Hepatocyte (in vitro differentiated cells): ENCODE data around the gene PTPN6. TPM values are rescaled to one million over a fixed set of nuclear protein-coding genes. Genes with fewer than 3 reads are reported as not detected.
A peak's percentile ranks its signal among the peaks of the same experiment; 100 is the strongest.

Source experiments
- DNase-seq: peaks from one replicate; pipeline ENCODE4 v3.0.0-alpha.2; 2016; ENCODE audit warnings: low spot score
- H2AFZ ChIP-seq: fragments of 200-600 bp; sonication (generic); 2 replicates; pipeline ENCODE4 v1.6.0; 2016; ENCODE audit warnings: antibody characterized with exemption, mild to moderate bottlenecking
- H3K27ac ChIP-seq: fragments of 200-600 bp; sonication (generic); 2 replicates; pipeline ENCODE4 v1.5.1; 2016; ENCODE audit warnings: mild to moderate bottlenecking
- H3K27me3 ChIP-seq: fragments of 200-600 bp; sonication (generic); 2 replicates; pipeline ENCODE4 v1.6.1; 2016
- H3K36me3 ChIP-seq: fragments of 200-600 bp; sonication (generic); replicated peaks from 2 replicates; pipeline ENCODE4 v1.5.1; 2016; ENCODE audit warnings: low read depth; ENCODE audit not compliant: insufficient read depth
- H3K4me1 ChIP-seq: fragments of 200-600 bp; sonication (generic); 2 replicates; pipeline ENCODE4 v1.5.1; 2016; ENCODE audit warnings: mild to moderate bottlenecking, moderate library complexity; ENCODE audit not compliant: insufficient read depth
- H3K4me2 ChIP-seq: fragments of 200-600 bp; sonication (generic); 2 replicates; pipeline ENCODE4 v1.6.0; 2016
- H3K4me3 ChIP-seq: fragments of 200-600 bp; sonication (generic); 2 replicates; pipeline ENCODE4 v1.5.1; 2016; ENCODE audit warnings: mild to moderate bottlenecking
- H3K79me2 ChIP-seq: fragments of 200-600 bp; sonication (generic); 2 replicates; pipeline ENCODE4 v1.6.0; 2017; ENCODE audit warnings: mild to moderate bottlenecking
- H3K9me2 ChIP-seq: fragments of 200-600 bp; sonication (generic); replicated peaks from 2 replicates; pipeline ENCODE4 v1.6.0; 2017; ENCODE audit warnings: mild to moderate bottlenecking; ENCODE audit not compliant: insufficient read depth
- H3K9me3 ChIP-seq: fragments of 200-600 bp; sonication (generic); 2 replicates; pipeline ENCODE4 v1.5.1; 2016; ENCODE audit warnings: low read depth, mild to moderate bottlenecking
- H4K20me1 ChIP-seq: fragments of 200-600 bp; sonication (generic); 2 replicates; pipeline ENCODE4 v1.6.0; 2016; ENCODE audit warnings: mild to moderate bottlenecking; ENCODE audit not compliant: insufficient read depth, poor library complexity, severe bottlenecking
- EZH2 ChIP-seq: fragments of 200-600 bp; sonication (generic); IDR thresholded peaks from 2 replicates; pipeline ENCODE4 v1.6.1; 2016; ENCODE audit warnings: antibody characterized with exemption, mild to moderate bottlenecking, borderline replicate concordance
- EZH2phosphoT487 ChIP-seq: fragments of 200-600 bp; sonication (generic); IDR thresholded peaks from one replicate; pipeline ENCODE4 v1.6.1; 2018; ENCODE audit warnings: antibody characterized with exemption, mild to moderate bottlenecking, low read depth, moderate library complexity; ENCODE audit not compliant: unreplicated experiment, severe bottlenecking
- WGBS: methylation state at CpG from one replicate; pipeline ENCODE4 v1.1.6; 2016; ENCODE audit warnings: low lambda C conversion rate; ENCODE audit errors: missing lambda C conversion rate; 5-methylcytosine and 5-hydroxymethylcytosine counted together
- polyA plus RNA-seq: library from polyadenylated mRNA; unstranded; fragments of >200 nt; fragmentation: Nextera tagmentation; extraction: Ambion mirVana; gene quantifications from 2 replicates; pipeline ENCODE4 v1.2.1, GENCODE V29; 2016
- total RNA-seq: library from RNA; depleted of rRNA; stranded (reverse); fragments of >200 nt; gene quantifications from 2 replicates; pipeline ENCODE4 v1.2.3, GENCODE V29; 2014
- TF ChIP-seq, protein P1 (sequence below): fragments of 200-600 bp; sonication (generic); IDR thresholded peaks from 2 replicates; pipeline ENCODE4 v1.5.1; 2016; ENCODE audit warnings: antibody characterized with exemption, mild to moderate bottlenecking; ENCODE audit not compliant: poor library complexity

Gene PTPN6
- total and polyA plus RNA-seq, 2 experiments from 2014 or later, result 14.5 to 20.8 TPM

DNA sequence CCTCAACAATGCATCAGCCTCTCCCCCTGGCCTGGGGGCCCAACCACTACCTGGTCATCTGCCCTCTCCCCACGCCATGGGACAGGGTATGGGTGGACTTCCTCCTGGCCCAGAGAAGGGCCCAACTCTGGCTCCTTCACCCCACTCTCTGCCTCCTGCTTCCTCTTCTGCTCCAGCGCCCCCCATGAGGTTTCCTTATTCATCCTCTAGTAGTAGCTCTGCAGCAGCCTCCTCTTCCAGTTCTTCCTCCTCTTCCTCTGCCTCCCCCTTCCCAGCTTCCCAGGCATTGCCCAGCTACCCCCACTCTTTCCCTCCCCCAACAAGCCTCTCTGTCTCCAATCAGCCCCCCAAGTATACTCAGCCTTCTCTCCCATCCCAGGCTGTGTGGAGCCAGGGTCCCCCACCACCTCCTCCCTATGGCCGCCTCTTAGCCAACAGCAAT lies 14.9 kb upstream of the PTPN6 start:
- no peak overlapping the region for H3K4me2 ChIP-seq
- H3K4me1 ChIP-seq, result peaks cover 28% of the 10 kb centered on the region
- H3K79me2 ChIP-seq, result peaks cover 62% of the 10 kb centered on the region
- no peak overlapping the region for H3K27ac ChIP-seq
- TF ChIP-seq, protein P1, sequence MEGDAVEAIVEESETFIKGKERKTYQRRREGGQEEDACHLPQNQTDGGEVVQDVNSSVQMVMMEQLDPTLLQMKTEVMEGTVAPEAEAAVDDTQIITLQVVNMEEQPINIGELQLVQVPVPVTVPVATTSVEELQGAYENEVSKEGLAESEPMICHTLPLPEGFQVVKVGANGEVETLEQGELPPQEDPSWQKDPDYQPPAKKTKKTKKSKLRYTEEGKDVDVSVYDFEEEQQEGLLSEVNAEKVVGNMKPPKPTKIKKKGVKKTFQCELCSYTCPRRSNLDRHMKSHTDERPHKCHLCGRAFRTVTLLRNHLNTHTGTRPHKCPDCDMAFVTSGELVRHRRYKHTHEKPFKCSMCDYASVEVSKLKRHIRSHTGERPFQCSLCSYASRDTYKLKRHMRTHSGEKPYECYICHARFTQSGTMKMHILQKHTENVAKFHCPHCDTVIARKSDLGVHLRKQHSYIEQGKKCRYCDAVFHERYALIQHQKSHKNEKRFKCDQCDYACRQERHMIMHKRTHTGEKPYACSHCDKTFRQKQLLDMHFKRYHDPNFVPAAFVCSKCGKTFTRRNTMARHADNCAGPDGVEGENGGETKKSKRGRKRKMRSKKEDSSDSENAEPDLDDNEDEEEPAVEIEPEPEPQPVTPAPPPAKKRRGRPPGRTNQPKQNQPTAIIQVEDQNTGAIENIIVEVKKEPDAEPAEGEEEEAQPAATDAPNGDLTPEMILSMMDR, result no peak
- no peak for TF ChIP-seq EZH2
- no peak for TF ChIP-seq EZH2phosphoT487
- no peaks in the 10 kb centered on the region for H3K36me3 ChIP-seq
- peaks cover 30% of the 10 kb centered on the region for H4K20me1 ChIP-seq
- H2AFZ ChIP-seq, result no peak overlapping the region
- 92% methylated on average over 3 of the region's 3 CpGs for WGBS
- no peaks in the 10 kb centered on the region for H3K27me3 ChIP-seq
- H3K9me2 ChIP-seq, result no peaks in the 10 kb centered on the region
- no peak for DNase-seq
- H3K4me3 ChIP-seq, result no peak overlapping the region
- H3K9me3 ChIP-seq, result no peaks in the 10 kb centered on the region

DNA sequence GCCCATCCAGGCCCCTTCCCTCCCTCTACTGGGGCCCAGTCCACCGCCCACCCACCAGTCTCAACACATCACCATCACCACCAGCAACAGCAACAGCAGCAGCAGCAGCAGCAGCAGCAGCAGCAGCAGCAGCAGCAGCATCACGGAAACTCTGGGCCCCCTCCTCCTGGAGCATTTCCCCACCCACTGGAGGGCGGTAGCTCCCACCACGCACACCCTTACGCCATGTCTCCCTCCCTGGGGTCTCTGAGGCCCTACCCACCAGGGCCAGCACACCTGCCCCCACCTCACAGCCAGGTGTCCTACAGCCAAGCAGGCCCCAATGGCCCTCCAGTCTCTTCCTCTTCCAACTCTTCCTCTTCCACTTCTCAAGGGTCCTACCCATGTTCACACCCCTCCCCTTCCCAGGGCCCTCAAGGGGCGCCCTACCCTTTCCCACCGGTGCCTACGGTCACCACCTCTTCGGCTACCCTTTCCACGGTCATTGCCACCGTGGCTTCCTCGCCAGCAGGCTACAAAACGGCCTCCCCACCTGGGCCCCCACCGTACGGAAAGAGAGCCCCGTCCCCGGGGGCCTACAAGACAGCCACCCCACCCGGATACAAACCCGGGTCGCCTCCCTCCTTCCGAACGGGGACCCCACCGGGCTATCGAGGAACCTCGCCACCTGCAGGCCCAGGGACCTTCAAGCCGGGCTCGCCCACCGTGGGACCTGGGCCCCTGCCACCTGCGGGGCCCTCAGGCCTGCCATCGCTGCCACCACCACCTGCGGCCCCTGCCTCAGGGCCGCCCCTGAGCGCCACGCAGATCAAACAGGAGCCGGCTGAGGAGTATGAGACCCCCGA lies 14.3 kb upstream of the PTPN6 start:
- no peaks in the 10 kb centered on the region for H3K9me2 ChIP-seq
- peak overlapping the region; percentile 82 for H3K27ac ChIP-seq
- no peaks in the 10 kb centered on the region for H3K36me3 ChIP-seq
- H3K4me1 ChIP-seq, result peaks cover 28% of the 10 kb centered on the region
- peak overlapping the region; percentile 10 for H3K4me3 ChIP-seq
- no peaks in the 10 kb centered on the region for H3K27me3 ChIP-seq
- no peak for DNase-seq
- peaks cover 24% of the 10 kb centered on the region for H4K20me1 ChIP-seq
- H3K4me2 ChIP-seq, result peak overlapping the region; percentile 88
- TF ChIP-seq EZH2, result no peak
- TF ChIP-seq EZH2phosphoT487, result no peak
- TF ChIP-seq, protein P1, result no peak
- H3K79me2 ChIP-seq, result peaks cover 56% of the 10 kb centered on the region
- no peak overlapping the region for H2AFZ ChIP-seq
- no peaks in the 10 kb centered on the region for H3K9me3 ChIP-seq
- 77% methylated on average over 26 of the region's 36 CpGs for WGBS

GRCh38 chr12:6937481-6938352 lies 13.4 kb upstream of the PTPN6 start:
- Histone ChIP-seq H3K36me3 (no peaks in the 10 kb centered on the region), H3K9me2 (no peaks in the 10 kb centered on the region), H3K4me2 (peak overlapping the region; percentile 88), H3K27ac (peak overlapping the region; percentile 82), H3K4me1 (peaks cover 20% of the 10 kb centered on the region), H3K27me3 (no peaks in the 10 kb centered on the region), H3K9me3 (no peaks in the 10 kb centered on the region), H4K20me1 (peaks cover 15% of the 10 kb centered on the region), H3K79me2 (peaks cover 47% of the 10 kb centered on the region), H3K4me3 (peak overlapping the region; percentile 10), H2AFZ (no peak overlapping the region)
- peak; percentile 96 for DNase-seq
- no peak for TF ChIP-seq EZH2
- TF ChIP-seq, protein P1, result peak; percentile 95
- WGBS, result 4% methylated on average over 79 of the region's 80 CpGs
